IPS-18a (cell line): Measurements from ENCODE around the gene SQOR.

ENCODE experiments used
- H3K27ac ChIP-seq: one replicate; pipeline ENCODE4 v1.5.1; 2013; ENCODE audit warnings: low read length
- H3K27me3 ChIP-seq: one replicate; pipeline ENCODE4 v1.6.1; 2013; ENCODE audit warnings: mild to moderate bottlenecking, low read length; ENCODE audit not compliant: control insufficient read depth, insufficient read depth
- H3K36me3 ChIP-seq: one replicate; pipeline ENCODE4 v1.6.1; 2013; ENCODE audit warnings: low read depth, low read length; ENCODE audit not compliant: control insufficient read depth
- H3K4me1 ChIP-seq: one replicate; pipeline ENCODE4 v1.6.1; 2013; ENCODE audit warnings: low read depth, low read length; ENCODE audit not compliant: control insufficient read depth
- H3K4me3 ChIP-seq: one replicate; pipeline ENCODE4 v1.5.1; 2013; ENCODE audit warnings: low read length
- H3K9ac ChIP-seq: one replicate; pipeline ENCODE4 v1.6.1; 2013; ENCODE audit warnings: mild to moderate bottlenecking, low read length, moderate library complexity
- H3K9me3 ChIP-seq: one replicate; pipeline ENCODE4 v1.6.1; 2013; ENCODE audit warnings: low read depth, low read length; ENCODE audit not compliant: control insufficient read depth

The SQOR gene

DNA sequence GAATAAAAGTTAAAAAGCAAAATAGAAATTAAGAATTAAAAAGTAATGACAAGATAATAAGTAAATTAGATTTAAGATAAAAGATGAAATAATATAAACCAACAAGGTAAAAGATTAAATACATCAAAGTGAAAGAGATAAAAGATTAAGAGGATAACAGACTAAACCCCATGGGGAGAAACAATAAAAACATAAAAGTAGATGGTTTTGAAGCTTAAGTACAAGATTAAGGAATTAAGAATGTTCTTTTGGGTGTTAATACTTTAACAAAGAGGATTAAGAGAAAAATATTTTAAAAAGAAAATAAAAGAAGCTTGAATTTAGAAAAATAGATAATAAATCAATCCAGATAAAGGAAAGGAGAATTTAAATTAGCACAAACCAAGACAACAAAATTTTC lies 85.4 kb downstream of the SQOR start:
- Histone ChIP-seq H3K4me1 (no peaks in the 10 kb centered on the region), H3K4me3 (no peak overlapping the region)

DNA sequence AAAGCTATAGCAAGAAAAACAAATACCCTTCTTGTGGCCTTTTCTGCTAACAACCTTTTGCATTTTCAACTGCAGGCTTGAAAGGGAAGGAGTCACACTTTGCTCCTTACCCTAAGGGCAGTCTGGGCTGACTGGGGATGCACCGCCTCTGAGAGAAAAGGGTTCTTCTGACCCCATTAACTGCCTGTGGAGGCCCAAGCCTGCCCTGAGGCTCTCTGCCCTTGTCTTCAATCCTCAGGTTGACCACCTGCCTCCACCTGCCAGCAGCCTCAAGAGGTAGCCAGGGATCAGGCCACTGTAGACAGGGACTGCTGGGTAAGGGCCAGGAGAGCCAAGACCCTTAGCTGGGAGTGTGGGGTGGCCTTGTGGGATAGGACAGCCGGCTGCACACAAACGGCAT lies 93.8 kb downstream of the SQOR start:
- no peak overlapping the region for H3K27ac ChIP-seq
- no peaks in the 10 kb centered on the region for H3K9me3 ChIP-seq
- no peaks in the 10 kb centered on the region for H3K4me1 ChIP-seq
- H3K9ac ChIP-seq = no peak overlapping the region
- H3K4me3 ChIP-seq = no peak overlapping the region
- no peaks in the 10 kb centered on the region for H3K36me3 ChIP-seq
- H3K27me3 ChIP-seq = no peaks in the 10 kb centered on the region

More for the DNA sequence above, 85.4 kb downstream of the SQOR start:
- Histone ChIP-seq H3K27me3 (peaks cover under 1% of the 10 kb centered on the region), H3K36me3 (no peaks in the 10 kb centered on the region), H3K27ac (no peak overlapping the region), H3K9ac (no peak overlapping the region), H3K9me3 (no peaks in the 10 kb centered on the region)

DNA sequence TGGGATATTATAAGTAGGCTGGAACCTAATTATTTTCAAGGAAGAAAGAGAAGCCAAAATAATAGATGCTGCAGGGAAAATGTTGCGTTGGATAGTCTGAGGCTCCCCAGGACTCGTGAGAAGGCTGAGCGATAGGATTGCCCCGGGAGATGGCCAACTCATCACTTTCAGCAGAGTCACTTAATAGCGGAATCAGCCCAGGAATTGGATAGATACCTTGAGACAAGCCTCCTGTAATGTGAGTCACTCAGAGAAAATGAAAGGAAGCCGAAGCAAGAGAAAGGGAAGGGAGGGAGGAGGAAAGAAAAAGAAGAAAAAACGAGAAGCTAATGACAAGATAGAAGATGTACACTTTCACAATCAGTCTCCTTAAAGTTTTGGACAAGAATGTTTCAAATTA lies 94.3 kb downstream of the SQOR start:
- Histone ChIP-seq H3K4me1 (no peaks in the 10 kb centered on the region), H3K9me3 (no peaks in the 10 kb centered on the region), H3K27me3 (no peaks in the 10 kb centered on the region), H3K9ac (no peak overlapping the region), H3K36me3 (no peaks in the 10 kb centered on the region), H3K27ac (no peak overlapping the region), H3K4me3 (no peak overlapping the region)

DNA sequence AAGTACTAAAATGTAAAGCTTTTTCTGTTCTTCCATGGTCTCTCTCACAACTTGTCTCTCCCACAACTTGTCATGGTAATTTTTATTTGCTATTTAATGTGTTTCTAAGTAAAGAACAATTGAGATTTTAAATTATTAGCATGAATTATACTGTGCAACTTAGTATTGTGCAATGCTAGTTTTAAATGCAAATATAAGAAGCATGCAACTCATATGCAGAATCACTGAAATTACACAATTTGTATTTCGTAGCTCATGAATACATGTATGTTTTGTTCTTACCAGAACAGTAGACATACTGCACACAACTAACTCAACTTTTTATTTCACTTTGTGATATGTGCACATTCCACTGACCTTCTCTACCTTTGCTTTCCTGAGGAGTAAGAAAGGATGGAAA lies 96.5 kb downstream of the SQOR start:
- Histone ChIP-seq H3K27me3 (no peaks in the 10 kb centered on the region), H3K9ac (no peak overlapping the region), H3K36me3 (no peaks in the 10 kb centered on the region)

DNA sequence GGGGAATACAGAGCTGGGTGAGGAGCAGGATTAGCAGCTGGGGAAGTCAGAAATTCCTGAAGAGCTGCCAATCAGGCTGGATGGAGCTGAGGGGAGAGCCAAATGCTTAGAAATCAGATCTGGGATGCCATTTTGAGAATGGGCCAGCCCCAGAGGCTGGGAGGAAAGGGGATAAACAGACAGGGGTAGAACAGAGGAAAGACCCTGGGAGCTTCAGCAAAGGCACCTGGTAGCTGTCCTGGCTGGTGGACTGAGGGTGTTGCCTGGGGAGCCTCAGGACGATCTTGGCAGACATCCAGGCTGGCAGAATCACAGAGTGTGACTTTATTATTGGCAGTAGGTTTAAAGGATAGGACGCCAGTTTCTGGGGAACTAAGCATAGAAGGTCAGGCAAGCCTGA lies 97.8 kb downstream of the SQOR start:
- H3K27ac ChIP-seq = no peak overlapping the region

More for the DNA sequence above, 96.5 kb downstream of the SQOR start:
- no peak overlapping the region for H3K27ac ChIP-seq
- no peaks in the 10 kb centered on the region for H3K4me1 ChIP-seq
- H3K9me3 ChIP-seq = no peaks in the 10 kb centered on the region
- no peak overlapping the region for H3K4me3 ChIP-seq

DNA sequence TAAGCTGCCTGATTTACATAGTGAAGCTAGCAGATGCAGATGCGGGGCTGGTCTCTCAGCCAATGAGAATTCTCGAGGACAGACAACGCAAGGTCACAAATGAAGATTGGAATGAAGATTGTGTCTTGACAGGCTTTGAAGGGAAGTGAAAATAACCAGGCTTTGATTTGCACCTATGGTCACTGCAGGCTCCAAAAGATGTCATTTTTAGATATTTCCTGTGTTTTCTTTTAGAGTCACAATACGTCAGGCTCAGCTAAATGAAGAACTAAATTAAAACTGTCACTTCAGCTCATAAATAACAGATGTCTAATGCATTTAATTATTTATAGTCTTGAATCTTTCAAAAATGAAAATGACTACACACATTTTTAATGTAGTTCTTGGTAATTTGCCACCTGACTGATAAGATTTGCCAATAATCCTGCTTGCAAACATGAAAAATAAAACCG lies 99.5 kb downstream of the SQOR start:
- no peaks in the 10 kb centered on the region for H3K9me3 ChIP-seq
- H3K36me3 ChIP-seq = no peaks in the 10 kb centered on the region
- no peaks in the 10 kb centered on the region for H3K4me1 ChIP-seq
- no peak overlapping the region for H3K27ac ChIP-seq
- H3K9ac ChIP-seq = no peak overlapping the region
- no peaks in the 10 kb centered on the region for H3K27me3 ChIP-seq
- H3K4me3 ChIP-seq = no peak overlapping the region

More for the DNA sequence above, 97.8 kb downstream of the SQOR start:
- Histone ChIP-seq H3K36me3 (no peaks in the 10 kb centered on the region), H3K27me3 (no peaks in the 10 kb centered on the region), H3K4me3 (no peak overlapping the region), H3K4me1 (no peaks in the 10 kb centered on the region), H3K9me3 (no peaks in the 10 kb centered on the region), H3K9ac (no peak overlapping the region)
